Bronchial epithelial cell (primary cell): Measurements from ENCODE around the gene KRTAP21-1. TPM values are rescaled to one million over a fixed set of nuclear protein-coding genes. Genes with fewer than 3 reads are reported as not detected.
A peak's percentile ranks its signal among the peaks of the same experiment; 100 is the strongest.

Source experiments
- DNase-seq: peaks from one replicate; pipeline ENCODE4 v3.0.0-alpha.2; 2010; ENCODE audit warnings: low read depth
- FAIRE-seq: peaks from 2 replicates; lab custom pipeline; 2011; peaks lifted over from hg19 to GRCh38; lab: Jason Lieb, UNC
- H3K27me3 ChIP-seq: 2 replicates; pipeline ENCODE4 v1.5.1; 2011; ENCODE audit warnings: low read length; ENCODE audit not compliant: control insufficient read depth, insufficient read depth
- H3K36me3 ChIP-seq: 2 replicates; pipeline ENCODE4 v1.5.1; 2011; ENCODE audit warnings: low read length; ENCODE audit not compliant: control insufficient read depth, insufficient read depth
- H3K4me3 ChIP-seq: 2 replicates; pipeline ENCODE4 v1.5.1; 2011; ENCODE audit warnings: mild to moderate bottlenecking, low read depth, low read length, control low read depth
- CTCF ChIP-seq: IDR thresholded peaks from 2 replicates; pipeline ENCODE4 v1.5.1; 2011; ENCODE audit warnings: mild to moderate bottlenecking, moderate library complexity, low read length, control low read depth, inconsistent platforms; ENCODE audit not compliant: insufficient read depth, severe bottlenecking
- total RNA-seq: library from RNA; depleted of rRNA; stranded (reverse); fragments of >200 nt; gene quantifications from 2 replicates; pipeline ENCODE4 v1.2.1, GENCODE V29; 2014

Gene KRTAP21-1
- total RNA-seq, 1 donor from 2014 or later, result not detected

GRCh38 chr21:30710499-30710898 lies 44.7 kb downstream of the KRTAP21-1 start:
- Histone ChIP-seq H3K36me3 (no peaks in the 10 kb centered on the region), H3K4me3 (no peak overlapping the region), H3K27me3 (no peaks in the 10 kb centered on the region)
- DNase-seq, result peak; percentile 51
- TF ChIP-seq CTCF, result no peak
- no peak for FAIRE-seq

GRCh38 chr21:30707409-30707808 lies 47.8 kb downstream of the KRTAP21-1 start:
- Histone ChIP-seq H3K27me3 (no peaks in the 10 kb centered on the region), H3K4me3 (no peak overlapping the region), H3K36me3 (no peaks in the 10 kb centered on the region)
- DNase-seq, result no peak
- no peak for FAIRE-seq
- no peak for TF ChIP-seq CTCF

Other genes starting within 250 kb of the KRTAP21-1 start
- not detected in 2 replicates for gene KRTAP19-6, start 213.6 kb downstream of the KRTAP21-1 start, total RNA-seq
- gene KRTAP19-7, start 194.1 kb downstream of the KRTAP21-1 start, total RNA-seq, result not detected in 2 replicates
- gene KRTAP22-2, start 165.0 kb downstream of the KRTAP21-1 start, total RNA-seq, result not detected in 2 replicates
- not detected in 2 replicates for gene KRTAP6-3, start 163.0 kb downstream of the KRTAP21-1 start, total RNA-seq
- not detected in 2 replicates for gene KRTAP6-2, start 156.5 kb downstream of the KRTAP21-1 start, total RNA-seq
- gene KRTAP22-1, start 154.3 kb downstream of the KRTAP21-1 start, total RNA-seq, result not detected in 2 replicates
- not detected in 2 replicates for gene KRTAP6-1, start 141.5 kb downstream of the KRTAP21-1 start, total RNA-seq
- gene KRTAP20-1, start 139.0 kb downstream of the KRTAP21-1 start, total RNA-seq, result not detected in 2 replicates
- gene KRTAP20-4, start 134.8 kb downstream of the KRTAP21-1 start, total RNA-seq, result not detected in 2 replicates
- gene KRTAP20-2, start 120.2 kb downstream of the KRTAP21-1 start, total RNA-seq, result not detected in 2 replicates
- gene KRTAP20-3, start 112.6 kb downstream of the KRTAP21-1 start, total RNA-seq, result not detected in 2 replicates
- not detected in 2 replicates for gene KRTAP21-3, start 36.7 kb downstream of the KRTAP21-1 start, total RNA-seq
- not detected in 2 replicates for gene KRTAP21-2, start 8.2 kb downstream of the KRTAP21-1 start, total RNA-seq
- not detected in 2 replicates for gene KRTAP8-1, start 57.8 kb upstream of the KRTAP21-1 start, total RNA-seq
- not detected in 2 replicates for gene KRTAP7-1, start 74.3 kb upstream of the KRTAP21-1 start, total RNA-seq
- gene KRTAP11-1, start 126.2 kb upstream of the KRTAP21-1 start, total RNA-seq, result not detected in 2 replicates